H1 (cell line): ENCODE results near the gene CASKIN2.

Source experiments
- CTCF ChIP-seq, 3 experiments: IDR thresholded peaks; 1 replicate in 2 of 3; 2 replicates in 1 of 3; pipeline versions ENCODE4 v1.5.1 to v1.6.1; 2011; ENCODE audit warnings: low read length in 3 of 3, mild to moderate bottlenecking in 3 of 3, inconsistent platforms in 2 of 3, low read depth in 1 of 3, moderate library complexity in 1 of 3; ENCODE audit not compliant: insufficient read depth in 1 of 3; ENCODE audit errors: control extremely low read depth in 1 of 3
- MAFK ChIP-seq: IDR thresholded peaks from 2 replicates; pipeline ENCODE4 v1.6.1; 2012; ENCODE audit warnings: low read depth, mild to moderate bottlenecking, improper control_type of control experiment, low read length
- POLR2A ChIP-seq, 2 experiments: IDR thresholded peaks; 1 replicate in 1 of 2; 2 replicates in 1 of 2; pipeline ENCODE4 v1.6.1; 2011; ENCODE audit warnings: low read depth in 2 of 2, low read length in 2 of 2, mild to moderate bottlenecking in 2 of 2; ENCODE audit errors: control extremely low read depth in 1 of 2

DNA sequence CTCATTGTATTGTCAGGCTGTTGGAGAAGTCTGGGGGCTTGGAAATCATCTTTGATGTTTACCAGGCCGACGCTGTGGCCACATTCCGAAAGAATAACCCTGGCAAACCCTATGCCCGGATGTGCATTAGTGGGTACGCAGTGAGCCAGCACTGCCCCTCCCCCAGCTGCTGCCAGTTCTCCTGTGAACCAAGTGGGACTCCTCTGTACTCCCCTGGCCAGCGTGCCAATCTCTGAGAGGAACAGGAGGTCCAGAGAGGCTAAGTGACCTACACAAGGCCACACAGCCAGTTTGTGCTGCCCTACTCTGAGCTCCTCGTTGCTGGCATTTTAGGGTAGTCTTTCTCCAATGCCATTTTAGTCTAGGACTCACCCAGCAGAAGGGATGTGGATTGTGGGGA lies 8.3 kb upstream of the CASKIN2 start:
- TF ChIP-seq POLR2A (IDR thresholded peaks at IDR 0.05; ENCODE audit: control extremely low read depth in 1 of 2, low read depth in 2 of 2, low read length in 2 of 2), result no peak
- TF ChIP-seq CTCF (IDR thresholded peaks at IDR 0.05; ENCODE audit: control extremely low read depth in 1 of 3, insufficient read depth in 1 of 3, low read depth in 1 of 3, low read length in 3 of 3), result no peak
- TF ChIP-seq MAFK, result no peak
